T-helper 2 cell (primary cell): ENCODE results near the gene DLX4.

Source experiments
- DNase-seq, 5 experiments: peaks; one replicate each; pipeline versions ENCODE4 v3.0.0 to v3.0.0-alpha.2; 2012 to 2022

DLX4 gene

GRCh38 chr17:49949634-49950033 lies 19.4 kb upstream of the DLX4 start:
- DNase-seq, result no peak

- no peak for DNase-seq
Observed at GRCh38 chr17:49951362-49952082, 17.5 kb upstream of the DLX4 start.

- DNase-seq, result peak; percentile 51 to 74 (median 68)
Observed at GRCh38 chr17:49952209-49952911, 16.6 kb upstream of the DLX4 start.

- no peak for DNase-seq
Observed at GRCh38 chr17:49952912-49953497, 16.0 kb upstream of the DLX4 start.

- DNase-seq, result peak in 1 of 5 experiments; percentile 14
Observed at GRCh38 chr17:49955157-49955556, 13.8 kb upstream of the DLX4 start.

- no peak for DNase-seq
Observed at GRCh38 chr17:49956780-49957179, 12.2 kb upstream of the DLX4 start.

GRCh38 chr17:49957350-49957749 lies 11.6 kb upstream of the DLX4 start:
- DNase-seq, result no peak

GRCh38 chr17:49958723-49959122 lies 10.3 kb upstream of the DLX4 start:
- no peak for DNase-seq

- no peak for DNase-seq
Observed at GRCh38 chr17:49959183-49959935, 9.6 kb upstream of the DLX4 start.

GRCh38 chr17:49962599-49963308 lies 6.2 kb upstream of the DLX4 start:
- DNase-seq, result no peak

GRCh38 chr17:49963309-49963625 lies 5.7 kb upstream of the DLX4 start:
- no peak for DNase-seq

- DNase-seq, result peak in 1 of 5 experiments; percentile 22
Observed at GRCh38 chr17:49963626-49964302, 5.2 kb upstream of the DLX4 start.

- no peak for DNase-seq
Observed at GRCh38 chr17:49964303-49964768, 4.7 kb upstream of the DLX4 start.

- peak in 2 of 5 experiments; percentile 17 to 37 for DNase-seq
Observed at GRCh38 chr17:49964769-49965523, 4.0 kb upstream of the DLX4 start.

- no peak for DNase-seq
Observed at GRCh38 chr17:49965524-49965909, 3.5 kb upstream of the DLX4 start.

GRCh38 chr17:49966767-49967166 lies 2.2 kb upstream of the DLX4 start:
- DNase-seq, result no peak

- no peak for DNase-seq
Observed at GRCh38 chr17:49967205-49967604, 1.8 kb upstream of the DLX4 start.

- DNase-seq, result no peak
Observed at GRCh38 chr17:49967621-49968404, 1.2 kb upstream of the DLX4 start.

GRCh38 chr17:49968405-49969133 lies 421 bp upstream of the DLX4 start:
- DNase-seq, result peak; percentile 24 to 81 (median 58)
